ENCODE results near the gene PLEKHG4.

GRCh38 chr16:67244387-67245185, 34.7 kb upstream of the PLEKHG4 start:
- TF ChIP-seq ARNT (IDR thresholded peaks at IDR 0.05), result no peak
- TF ChIP-seq RERE (CRISPR knock-in tag; IDR thresholded peaks at IDR 0.05; ENCODE audit: borderline replicate concordance), result no peak
- TF ChIP-seq NFE2L1 (tag; IDR thresholded peaks at IDR 0.05; ENCODE audit: borderline replicate concordance, low read depth), result no peak
- TF ChIP-seq BRCA1 (IDR thresholded peaks at IDR 0.05), result no peak
- TF ChIP-seq BRCA1 (CRISPR knock-in tag; IDR thresholded peaks at IDR 0.05), result no peak
- TF ChIP-seq AFF4 (CRISPR knock-in tag; IDR thresholded peaks at IDR 0.05), result no peak
- no peak for TF ChIP-seq ZNF165 (CRISPR knock-in tag; IDR thresholded peaks at IDR 0.05; ENCODE audit: borderline replicate concordance)
- TF ChIP-seq POLR2A (conservative IDR thresholded peaks at IDR 0.05), result no peak
- no peak for TF ChIP-seq SMAD3 (CRISPR knock-in tag; conservative IDR thresholded peaks at IDR 0.05)
- peak; percentile 85 for TF ChIP-seq JUND (IDR thresholded peaks at IDR 0.05; ENCODE audit: borderline replicate concordance, low read depth, low read length)
- peak; percentile 79; the same call in 1 of the 3 replicates for TF ChIP-seq JUND (tag; IDR thresholded peaks at IDR 0.05; ENCODE audit: borderline replicate concordance, low read depth, low read length)
- TF ChIP-seq CTCF (IDR thresholded peaks at IDR 0.05 in 2 of 3, conservative IDR thresholded peaks at IDR 0.05 in 1 of 3; ENCODE audit: insufficient read depth in 2 of 3, low read depth in 1 of 3, low read length in 3 of 3), result peak in 1 of 3 experiments; percentile 25; a peak in 2 of 6 replicates
